Stimulated activated naive CD8-positive, alpha-beta T cell treated with anti-CD3 and anti-CD28 coated beads, Interleukin-15, amount 100 ng/mL, for 72 hours (primary cell): ENCODE data around the gene C9orf78.

Experiments
- ATAC-seq: fragments of 150-1000 bp; cut with Tn5 transposase; 2 replicates; pipeline ENCODE4 v1.10.0; 2021; ENCODE audit warnings: mild to moderate bottlenecking, moderate library complexity
- DNase-seq, 2 donors: peaks; one replicate each; pipeline ENCODE4 v3.0.0; 2021 to 2022
- H3K27ac Mint-ChIP-seq, 2 donors: one replicate each; pipeline ENCODE4 v1.8.0; 2022; ENCODE audit warnings: mild to moderate bottlenecking in 2 of 2, mixed read lengths in 2 of 2, moderate library complexity in 2 of 2
- H3K27me3 Mint-ChIP-seq: one replicate; pipeline ENCODE4 v1.8.0; 2022; ENCODE audit warnings: mixed read lengths
- H3K4me1 Mint-ChIP-seq: one replicate; pipeline ENCODE4 v1.8.0; 2022; ENCODE audit warnings: mild to moderate bottlenecking, mixed read lengths
- H3K4me3 Mint-ChIP-seq, 2 donors: one replicate each; pipeline ENCODE4 v1.8.0; 2022; ENCODE audit warnings: mild to moderate bottlenecking in 2 of 2, mixed read lengths in 2 of 2, moderate library complexity in 1 of 2
- H3K9me3 Mint-ChIP-seq, 2 donors: one replicate each; pipeline ENCODE4 v1.8.0; 2022; ENCODE audit warnings: mixed read lengths in 2 of 2

The C9orf78 gene

GRCh38 chr9:129836311-129837007 lies 1.4 kb upstream of the C9orf78 start:
- ATAC-seq (peak; percentile 22), DNase-seq (peak; percentile 27 to 54)
- no peaks in the 10 kb centered on the region for H3K9me3 Mint-ChIP-seq
- no peaks in the 10 kb centered on the region for H3K27me3 Mint-ChIP-seq
- peaks cover 68% of the 10 kb centered on the region for H3K4me1 Mint-ChIP-seq
- H3K4me3 Mint-ChIP-seq = peak overlapping the region; percentile 93 to 96
- H3K27ac Mint-ChIP-seq = peak overlapping the region; percentile 88 to 97

GRCh38 chr9:129835860-129836223 lies 767 bp upstream of the C9orf78 start:
- Mint-ChIP-seq H3K27me3 (no peaks in the 10 kb centered on the region), H3K4me1 (peaks cover 62% of the 10 kb centered on the region), H3K9me3 (no peaks in the 10 kb centered on the region), H3K4me3 (peak overlapping the region; percentile 93 to 96), H3K27ac (peak overlapping the region; percentile 88 to 97)
- no peak for DNase-seq
- peak; percentile 10 for ATAC-seq

GRCh38 chr9:129834489-129835127 lies 467 bp downstream of the C9orf78 start:
- Mint-ChIP-seq H3K9me3 (no peaks in the 10 kb centered on the region), H3K4me1 (peaks cover 50% of the 10 kb centered on the region), H3K27me3 (no peaks in the 10 kb centered on the region), H3K4me3 (peak overlapping the region; percentile 93 to 96), H3K27ac (peak overlapping the region; percentile 97 to 98)
- peak in 1 of 2 donors; percentile 28 for DNase-seq
- peak; percentile 11 for ATAC-seq

- DNase-seq = no peak
- H3K4me3 Mint-ChIP-seq = peak overlapping the region in 1 of 2 donors; percentile 93
- no peaks in the 10 kb centered on the region for H3K27me3 Mint-ChIP-seq
- H3K9me3 Mint-ChIP-seq = no peaks in the 10 kb centered on the region
- H3K4me1 Mint-ChIP-seq = peaks cover 34% of the 10 kb centered on the region
- no peak for ATAC-seq
- H3K27ac Mint-ChIP-seq = peak overlapping the region in 1 of 2 donors; percentile 46
These were observed 2.1 kb downstream of the C9orf78 start for GRCh38 chr9:129832982-129833381.

GRCh38 chr9:129828969-129829368 lies 6.1 kb downstream of the C9orf78 start:
- ATAC-seq = no peak
- Mint-ChIP-seq H3K4me1 (peaks cover 10% of the 10 kb centered on the region), H3K9me3 (no peaks in the 10 kb centered on the region), H3K27ac (peak overlapping the region in 1 of 2 donors; percentile 28), H3K27me3 (no peaks in the 10 kb centered on the region), H3K4me3 (no peak overlapping the region)
- no peak for DNase-seq

- H3K27ac Mint-ChIP-seq = peak overlapping the region; percentile 57 to 59
- DNase-seq = no peak
- ATAC-seq = no peak
- no peak overlapping the region for H3K4me3 Mint-ChIP-seq
- H3K27me3 Mint-ChIP-seq = no peaks in the 10 kb centered on the region
- H3K9me3 Mint-ChIP-seq = no peaks in the 10 kb centered on the region
- peaks cover 3% of the 10 kb centered on the region for H3K4me1 Mint-ChIP-seq
These were observed 7.0 kb downstream of the C9orf78 start for GRCh38 chr9:129828051-129828450.

GRCh38 chr9:129826759-129827158 lies 8.3 kb downstream of the C9orf78 start:
- peak overlapping the region in 1 of 2 donors; percentile 12 for H3K27ac Mint-ChIP-seq
- no peak overlapping the region for H3K4me3 Mint-ChIP-seq
- peaks cover 12% of the 10 kb centered on the region for H3K4me1 Mint-ChIP-seq
- ATAC-seq (no peak), DNase-seq (no peak)
- H3K27me3 Mint-ChIP-seq = no peaks in the 10 kb centered on the region
- no peaks in the 10 kb centered on the region for H3K9me3 Mint-ChIP-seq

GRCh38 chr9:129826344-129826743 lies 8.7 kb downstream of the C9orf78 start:
- no peak for ATAC-seq
- Mint-ChIP-seq H3K27ac (no peak overlapping the region), H3K4me3 (no peak overlapping the region), H3K27me3 (no peaks in the 10 kb centered on the region), H3K9me3 (no peaks in the 10 kb centered on the region), H3K4me1 (peaks cover 12% of the 10 kb centered on the region)
- DNase-seq = no peak

- Mint-ChIP-seq H3K9me3 (no peaks in the 10 kb centered on the region), H3K4me1 (peaks cover 12% of the 10 kb centered on the region), H3K27ac (peak within 1 kb of the TSS; percentile 91 to 97), H3K27me3 (no peaks in the 10 kb centered on the region), H3K4me3 (peak within 1 kb of the TSS; percentile 89 to 94)
- ATAC-seq = peak; percentile 91
- peak; percentile 88 to 93 for DNase-seq
These were observed 11.0 kb downstream of the C9orf78 start, which contains the start of gene TOR1A for GRCh38 chr9:129823935-129824601. TSS of gene TOR1A (minus strand) at chr9:129824136. CDS start at chr9:129824085, 51 bp downstream.

GRCh38 chr9:129823542-129823934 lies 11.5 kb downstream of the C9orf78 start:
- ATAC-seq = peak; percentile 67
- Mint-ChIP-seq H3K27ac (peak overlapping the region; percentile 91 to 97), H3K27me3 (no peaks in the 10 kb centered on the region), H3K4me3 (peak overlapping the region; percentile 89 to 94), H3K9me3 (no peaks in the 10 kb centered on the region), H3K4me1 (peaks cover 18% of the 10 kb centered on the region)
- DNase-seq = no peak

GRCh38 chr9:129822898-129823541 lies 12.1 kb downstream of the C9orf78 start:
- DNase-seq (peak in 1 of 2 donors; percentile 35), ATAC-seq (peak; percentile 39)
- Mint-ChIP-seq H3K27ac (peak overlapping the region; percentile 66 to 89), H3K4me3 (peak overlapping the region; percentile 89 to 94), H3K9me3 (no peaks in the 10 kb centered on the region), H3K27me3 (no peaks in the 10 kb centered on the region), H3K4me1 (peaks cover 21% of the 10 kb centered on the region)

- ATAC-seq = no peak
- DNase-seq = no peak
- H3K4me1 Mint-ChIP-seq = peaks cover 15% of the 10 kb centered on the region
- no peak overlapping the region for H3K4me3 Mint-ChIP-seq
- H3K27ac Mint-ChIP-seq = peak overlapping the region; percentile 34 to 75
- no peaks in the 10 kb centered on the region for H3K27me3 Mint-ChIP-seq
- H3K9me3 Mint-ChIP-seq = no peaks in the 10 kb centered on the region
These were observed 18.3 kb downstream of the C9orf78 start for GRCh38 chr9:129816501-129817435.

GRCh38 chr9:129815278-129815677 lies 19.8 kb downstream of the C9orf78 start:
- Mint-ChIP-seq H3K27ac (peak overlapping the region in 1 of 2 donors; percentile 50), H3K4me3 (no peak overlapping the region), H3K27me3 (no peaks in the 10 kb centered on the region), H3K9me3 (no peaks in the 10 kb centered on the region), H3K4me1 (peaks cover 21% of the 10 kb centered on the region)
- DNase-seq (no peak), ATAC-seq (peak; percentile 29)

GRCh38 chr9:129814432-129815223 lies 20.4 kb downstream of the C9orf78 start:
- Mint-ChIP-seq H3K4me3 (no peak overlapping the region), H3K27me3 (no peaks in the 10 kb centered on the region), H3K4me1 (peaks cover 26% of the 10 kb centered on the region), H3K27ac (peak overlapping the region in 1 of 2 donors; percentile 50), H3K9me3 (no peaks in the 10 kb centered on the region)
- ATAC-seq (peak; percentile 27), DNase-seq (no peak)
